ENCODE results near the gene SPINT4.
"Not testable (repeated sequence)": the region's sequence is repeated elsewhere in the genome, so short reads cannot be mapped to it uniquely, and the experiment has no call there.

Gene SPINT4

DNA sequence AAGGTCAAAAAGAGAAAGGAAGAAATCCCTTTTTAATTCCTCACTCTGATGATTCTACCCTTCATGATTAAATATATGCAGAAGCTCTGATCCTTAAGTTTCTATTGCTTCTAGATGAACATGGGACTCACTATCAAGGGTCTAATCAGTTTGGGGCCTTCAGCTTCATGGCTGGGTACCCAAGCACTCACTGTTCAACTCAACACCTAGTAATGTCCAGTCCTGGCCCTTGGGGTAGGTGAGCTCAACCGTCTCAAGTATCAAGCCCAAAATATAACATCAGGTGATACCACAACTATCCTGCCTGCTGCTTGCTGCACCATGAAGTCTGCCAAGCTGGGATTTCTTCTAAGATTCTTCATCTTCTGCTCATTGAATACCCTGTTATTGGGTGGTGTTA lies at the start of gene SPINT4:
Gene SPINT4 (plus strand): TSS at position 301 of the 400 bp plus-strand sequence. CDS start 21 bp downstream, at position 322.
- DNase-seq = no peak

DNA sequence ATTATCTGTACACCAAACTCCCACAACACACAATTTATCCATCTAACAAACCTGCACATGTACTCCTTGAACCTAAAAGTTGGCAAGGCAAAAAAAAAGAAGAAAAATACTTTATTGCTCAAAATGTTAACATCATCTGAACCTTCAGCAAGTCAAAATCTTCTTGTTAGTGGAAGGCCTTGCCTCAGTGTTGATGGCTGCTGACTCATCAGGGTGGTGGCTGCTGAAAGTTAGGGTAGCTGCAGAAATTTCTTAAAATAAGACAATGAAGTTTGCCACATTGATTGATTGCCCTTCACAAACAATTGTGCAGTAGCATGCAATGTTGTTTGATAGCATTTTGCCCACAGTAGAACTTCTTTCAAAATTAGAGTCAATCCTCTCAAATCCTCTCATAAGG lies 49.4 kb upstream of the SPINT4 start:
- DNase-seq = no peak

DNA sequence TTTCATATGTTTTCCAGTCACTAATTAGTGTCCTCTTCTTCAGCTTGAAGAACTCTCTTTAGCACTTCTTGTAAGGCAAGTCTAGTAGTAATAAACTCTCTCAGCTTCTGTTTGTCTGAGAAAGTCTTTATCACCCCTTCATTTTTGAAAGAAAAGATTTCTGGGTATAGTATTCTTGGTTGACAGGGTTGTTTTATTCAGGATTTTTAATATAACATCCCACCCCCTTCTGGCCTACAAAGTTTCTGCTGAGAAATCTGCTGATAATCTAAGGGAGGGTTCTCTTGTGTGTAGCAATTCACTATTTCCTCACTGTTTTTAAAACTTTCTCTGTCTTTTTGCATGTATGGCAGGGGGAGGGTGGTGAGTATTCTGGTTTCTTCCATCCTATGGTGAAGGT lies 42.5 kb upstream of the SPINT4 start:
- no peak for DNase-seq

DNA sequence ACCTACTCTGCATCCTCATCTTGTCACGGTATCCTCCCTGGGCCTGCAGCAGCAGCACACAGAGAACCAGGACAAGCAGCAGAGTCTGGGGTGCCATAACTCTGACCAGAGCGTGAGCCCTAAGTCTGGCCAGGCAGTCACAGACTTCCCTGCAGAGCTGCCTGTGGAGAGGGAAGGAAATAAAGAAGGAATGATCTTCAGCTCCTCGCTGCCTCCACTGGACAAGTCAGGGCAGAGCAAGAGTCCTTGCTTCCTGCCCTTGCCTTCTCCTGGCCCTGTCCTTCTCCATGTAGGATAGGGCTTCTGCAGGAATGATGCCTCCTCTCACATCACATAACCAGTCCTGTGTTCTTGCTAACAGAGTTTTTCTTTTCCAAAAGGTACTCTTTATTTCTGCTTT lies 36.3 kb upstream of the SPINT4 start:
- DNase-seq = peak; percentile 29

DNA sequence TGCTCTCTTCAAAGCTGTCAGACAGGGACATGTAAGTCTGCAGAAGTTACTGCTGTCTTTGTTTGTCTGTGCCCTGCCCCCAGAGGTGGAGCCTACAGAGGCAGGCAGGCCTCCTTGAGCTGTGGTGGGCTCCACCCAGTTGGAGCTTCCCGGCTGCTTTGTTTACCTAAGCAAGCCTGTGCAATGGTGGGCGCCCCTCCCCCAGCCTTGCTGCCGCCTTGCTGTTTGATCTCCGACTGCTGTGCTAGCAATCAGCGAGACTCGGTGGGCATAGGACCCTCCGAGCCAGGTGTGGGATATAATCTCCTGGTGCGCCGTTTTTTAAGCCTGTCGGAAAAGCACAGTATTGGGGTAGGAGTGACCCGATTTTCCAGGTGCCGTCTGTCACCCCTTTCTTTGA lies 28.8 kb upstream of the SPINT4 start:
- DNase-seq = not testable (repeated sequence)

DNA sequence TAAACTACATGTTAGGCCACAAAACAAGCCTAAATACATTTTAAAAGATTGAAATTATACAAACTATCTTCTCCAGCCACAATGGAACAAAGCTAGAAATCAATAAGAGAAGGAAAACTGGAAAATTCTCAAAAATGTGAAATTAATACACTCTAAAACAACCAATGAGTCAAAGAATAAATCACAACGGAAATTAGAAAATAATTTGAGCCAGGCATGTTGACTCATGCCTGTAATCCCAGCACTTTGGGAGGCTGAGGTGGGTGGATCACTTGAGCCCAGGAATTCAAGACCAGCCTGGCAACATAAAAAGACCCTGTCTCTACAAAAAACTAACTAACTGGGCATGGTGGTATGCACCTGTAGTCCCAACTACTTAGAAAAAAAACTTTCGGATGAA lies 26.7 kb upstream of the SPINT4 start:
- DNase-seq = no peak

DNA sequence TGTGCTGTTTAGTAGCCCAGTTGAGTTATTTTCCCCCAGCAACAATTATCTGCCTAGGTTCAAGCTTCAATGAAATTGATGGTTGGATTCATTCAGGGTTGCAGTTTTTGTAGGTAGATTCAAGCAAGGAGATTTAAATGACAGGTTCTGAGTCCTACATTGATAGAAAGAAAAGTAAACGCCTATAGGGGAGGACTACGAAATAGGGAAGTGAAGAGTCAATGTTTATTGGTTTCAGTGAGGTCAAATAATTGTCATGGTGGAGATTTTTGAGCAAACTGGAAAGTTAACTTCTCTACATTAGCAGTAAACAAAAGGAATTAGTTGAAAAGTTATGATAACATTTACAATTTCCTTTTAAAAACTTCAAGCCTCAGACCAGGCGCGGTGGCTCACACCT lies 21.0 kb upstream of the SPINT4 start:
- DNase-seq = no peak

DNA sequence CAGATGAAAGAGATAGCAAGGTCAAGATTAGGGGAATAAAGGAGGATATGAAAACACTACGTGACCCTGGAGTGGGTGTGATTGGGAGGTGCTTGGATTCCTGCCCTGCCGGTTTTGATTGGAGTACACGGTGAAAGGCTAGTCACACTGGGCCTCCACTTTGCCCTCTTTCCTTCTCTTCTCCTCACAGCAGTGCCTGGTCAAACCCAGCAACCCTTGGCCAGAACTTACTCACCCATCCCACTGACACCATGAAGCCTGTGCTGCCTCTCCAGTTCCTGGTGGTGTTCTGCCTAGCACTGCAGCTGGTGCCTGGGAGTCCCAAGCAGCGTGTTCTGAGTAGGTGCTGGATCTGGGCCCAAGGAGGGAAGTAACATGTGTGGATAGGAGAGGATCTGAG lies 20.3 kb upstream of the SPINT4 start, which contains the start of gene WFDC13:
Gene WFDC13 (plus strand): TSS at position 166 of the 400 bp plus-strand sequence. CDS start 86 bp downstream, at position 252.
- no peak for DNase-seq

DNA sequence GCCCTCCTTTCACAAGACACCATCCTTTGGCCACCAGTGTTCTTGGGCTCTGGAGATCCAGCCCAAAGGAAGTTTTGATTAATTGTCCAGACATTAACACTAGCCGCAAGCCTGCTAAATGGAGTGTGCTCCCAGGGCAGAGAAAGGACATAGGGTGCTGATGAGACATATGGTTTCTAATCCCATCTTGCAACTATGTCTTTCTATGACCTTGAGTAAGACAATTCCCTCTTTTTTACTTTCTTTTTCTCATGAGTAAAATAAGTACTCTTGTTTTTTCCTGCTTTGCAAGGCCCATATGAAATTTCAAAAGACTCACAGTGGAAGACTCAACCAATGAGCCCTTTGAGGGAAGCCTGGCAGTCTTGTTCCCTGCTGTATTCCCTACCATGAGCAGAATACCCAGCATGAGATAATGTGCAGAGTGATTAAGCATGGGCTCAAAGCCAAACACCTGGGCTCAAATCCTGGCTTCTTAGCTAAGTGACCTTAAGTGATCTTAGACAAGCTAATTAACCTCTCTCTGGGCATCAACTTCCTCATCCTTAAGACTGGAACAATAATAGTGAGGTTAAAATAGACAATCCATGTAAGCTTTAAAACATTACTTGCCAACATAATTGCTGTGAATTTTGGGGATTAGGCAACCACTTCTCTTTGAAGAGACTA lies 17.0 kb upstream of the SPINT4 start, which contains the start of gene WFDC10B:
Gene WFDC10B (minus strand): TSS at position 51 of the 669 bp plus-strand sequence. CDS start 19,027 bp downstream, outside the sequence.
- peak; percentile 98 for DNase-seq

DNA sequence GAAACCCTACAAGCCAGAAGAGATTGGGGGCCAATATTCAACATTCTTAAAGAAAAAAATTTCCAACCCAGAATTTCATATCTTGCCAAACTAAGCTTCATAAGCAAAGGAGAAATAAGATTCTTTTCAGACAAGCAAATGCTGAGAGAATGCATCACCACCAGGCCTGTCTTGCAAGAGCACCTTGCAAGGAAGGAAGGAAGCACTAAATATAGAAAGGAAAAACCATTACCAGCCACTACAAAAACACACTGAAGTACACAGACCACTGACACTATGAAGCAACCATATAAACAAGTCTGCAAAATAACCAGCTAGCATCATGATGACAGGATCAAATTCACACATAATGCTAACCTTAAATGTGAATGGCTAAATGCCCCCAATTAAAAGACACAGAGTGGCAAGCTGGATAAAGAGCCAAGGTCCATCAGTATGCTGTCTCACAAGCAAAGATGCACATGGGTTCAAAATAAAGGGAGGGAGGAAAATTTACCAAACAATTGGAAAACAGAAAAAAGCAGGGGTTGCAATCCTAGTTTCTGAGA lies 5.9 kb upstream of the SPINT4 start:
- DNase-seq = not testable (repeated sequence)

DNA sequence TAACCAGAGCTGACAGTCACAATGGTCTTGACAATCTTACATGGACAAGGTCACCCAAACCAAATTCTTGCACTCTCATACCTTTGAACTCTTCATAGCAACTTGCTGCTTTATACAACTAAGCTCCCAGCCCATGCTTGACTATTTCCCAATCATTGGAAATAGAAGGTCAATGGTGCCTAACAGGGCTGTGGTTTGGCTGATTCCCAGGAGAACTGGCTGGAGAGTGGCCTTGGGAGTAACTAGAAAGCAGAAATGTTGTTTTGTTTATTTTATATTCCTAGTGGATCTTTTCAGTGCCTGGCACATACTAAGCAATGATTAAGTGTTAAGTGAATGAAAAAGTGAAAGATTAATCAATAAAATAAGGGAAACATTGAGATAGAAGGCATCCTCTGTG lies 3.0 kb downstream of the SPINT4 start:
- no peak for DNase-seq

DNA sequence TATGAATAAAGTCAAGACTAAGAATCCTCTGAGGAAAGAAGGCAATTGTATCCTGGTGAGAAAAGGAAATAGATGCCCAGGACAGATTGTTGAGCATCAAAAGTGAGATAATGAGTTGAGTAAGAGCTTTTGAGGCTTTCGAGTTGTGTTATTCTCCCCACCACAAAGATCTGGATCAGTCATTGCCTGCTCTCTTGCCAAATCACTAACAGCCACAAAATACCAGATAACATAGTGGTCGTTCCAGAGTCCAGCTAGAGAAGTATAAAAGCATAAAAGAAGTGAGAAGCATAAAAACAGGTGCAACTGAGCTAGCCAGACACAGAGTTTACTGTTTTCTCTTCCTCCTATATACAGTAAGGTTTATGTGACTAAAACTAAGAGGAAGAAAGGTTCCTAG lies 4.9 kb downstream of the SPINT4 start:
- no peak for DNase-seq

DNA sequence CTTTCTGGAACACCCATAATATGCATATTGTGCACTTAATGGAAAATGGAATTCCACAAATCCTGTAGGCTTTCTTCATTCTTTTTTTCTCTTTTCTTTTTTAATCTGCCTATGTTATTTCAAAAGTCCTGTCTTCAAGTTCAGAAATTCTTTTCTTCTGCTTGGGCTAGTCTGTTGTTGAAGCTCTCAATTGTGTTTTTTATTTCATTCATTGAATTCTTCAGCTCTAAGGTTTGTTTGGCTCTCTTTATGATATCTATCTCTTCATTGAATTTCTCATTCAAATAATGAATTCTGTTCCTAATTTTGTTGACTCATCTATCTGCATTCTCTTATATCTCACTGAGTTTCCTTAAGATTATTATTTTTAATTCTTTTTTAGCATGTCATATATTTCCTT lies 10.1 kb downstream of the SPINT4 start:
- DNase-seq = no peak

DNA sequence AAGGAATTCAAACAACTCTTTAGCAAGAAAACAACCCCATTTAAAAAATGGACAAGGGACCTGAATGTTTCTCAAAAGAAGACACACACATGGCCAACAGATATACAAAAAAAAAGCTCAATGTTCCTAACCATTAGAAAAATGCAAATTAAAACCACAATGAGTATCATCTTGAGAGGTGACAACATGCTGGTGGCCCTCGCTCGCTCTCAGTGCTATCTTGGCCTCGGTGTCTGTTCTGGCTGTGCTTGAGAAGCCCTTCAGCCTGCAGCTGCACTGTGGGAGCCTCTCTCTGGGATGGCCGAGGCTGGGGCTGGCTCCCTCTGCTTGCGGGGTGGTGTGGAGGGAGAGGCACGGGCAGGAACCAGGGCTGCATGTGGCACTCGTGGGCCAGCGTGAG lies 13.4 kb downstream of the SPINT4 start:
- DNase-seq = no peak

DNA sequence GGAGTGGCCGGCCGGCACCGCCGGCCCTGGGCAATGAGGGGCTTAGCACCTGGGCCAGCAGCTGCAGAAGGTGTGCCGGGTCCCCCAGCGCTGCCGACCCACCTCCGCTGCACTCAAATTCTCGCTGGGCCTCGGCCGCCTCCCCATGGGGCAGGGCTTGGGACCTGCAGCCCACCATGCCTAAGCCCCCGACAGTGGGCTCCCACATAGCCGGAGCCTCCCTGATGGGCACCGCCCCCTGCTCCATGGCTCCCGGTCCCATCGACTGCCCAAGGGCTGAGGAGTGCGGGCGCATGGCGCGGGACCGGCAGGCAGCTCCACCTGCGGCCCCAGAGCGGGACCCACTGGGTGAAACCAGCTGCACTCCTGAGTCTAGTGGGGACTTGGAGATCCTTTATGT lies 13.8 kb downstream of the SPINT4 start:
- DNase-seq = no peak

DNA sequence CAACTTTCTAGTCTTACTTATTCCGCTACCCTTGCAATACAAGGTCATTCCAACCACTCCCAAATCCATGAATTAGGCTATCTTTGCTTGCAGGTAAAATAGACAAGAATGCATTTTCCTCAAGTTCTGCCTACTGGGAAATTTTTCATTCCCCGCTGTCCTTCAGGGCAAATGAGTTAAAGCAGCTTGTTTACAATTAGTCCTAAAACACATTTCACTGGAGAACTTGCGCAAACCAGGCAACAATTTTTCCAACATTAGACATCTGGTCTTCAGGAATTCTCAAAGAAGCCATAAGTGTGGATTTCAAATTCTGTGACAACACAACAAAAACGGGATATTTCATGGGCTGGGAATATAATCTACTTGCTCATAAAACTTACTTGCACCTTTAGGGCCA lies 20.4 kb downstream of the SPINT4 start:
- DNase-seq = no peak

DNA sequence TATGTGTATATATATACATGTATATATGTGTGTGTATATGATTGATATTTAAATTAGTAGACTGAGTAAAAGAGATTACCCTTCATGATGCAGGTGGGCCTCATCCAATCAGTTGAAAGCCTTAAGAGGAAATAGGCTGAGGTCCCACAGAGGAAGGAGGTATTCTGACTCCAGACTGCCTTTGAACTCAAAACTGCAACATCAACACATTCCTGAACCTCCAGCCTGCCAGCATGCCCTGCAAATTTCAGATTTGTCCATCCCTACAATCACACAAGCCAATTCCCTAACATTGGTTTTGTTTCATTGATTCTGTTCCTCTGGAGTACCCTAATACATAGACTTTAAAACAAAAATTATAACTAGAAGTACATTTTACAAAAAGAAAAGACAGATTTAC lies 22.9 kb downstream of the SPINT4 start:
- no peak for DNase-seq

DNA sequence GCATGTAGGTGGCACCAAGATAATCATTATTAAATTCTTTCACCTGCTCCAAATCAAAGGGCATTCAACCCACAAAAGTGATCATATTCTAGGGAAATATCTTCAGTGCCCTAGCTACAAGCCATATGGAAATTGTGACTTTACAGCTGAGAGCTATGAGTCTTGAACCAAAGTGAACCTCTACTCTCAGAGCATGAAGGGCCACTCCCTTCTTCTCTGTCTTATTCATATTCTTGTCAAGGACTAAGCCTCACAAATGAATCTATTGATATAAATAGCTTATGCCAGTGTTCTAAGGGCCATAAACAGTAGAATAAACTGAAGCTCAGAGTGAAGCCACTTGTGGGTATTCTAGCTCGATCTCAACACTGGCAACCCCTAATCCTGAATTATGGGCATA lies 29.6 kb downstream of the SPINT4 start:
- no peak for DNase-seq

DNA sequence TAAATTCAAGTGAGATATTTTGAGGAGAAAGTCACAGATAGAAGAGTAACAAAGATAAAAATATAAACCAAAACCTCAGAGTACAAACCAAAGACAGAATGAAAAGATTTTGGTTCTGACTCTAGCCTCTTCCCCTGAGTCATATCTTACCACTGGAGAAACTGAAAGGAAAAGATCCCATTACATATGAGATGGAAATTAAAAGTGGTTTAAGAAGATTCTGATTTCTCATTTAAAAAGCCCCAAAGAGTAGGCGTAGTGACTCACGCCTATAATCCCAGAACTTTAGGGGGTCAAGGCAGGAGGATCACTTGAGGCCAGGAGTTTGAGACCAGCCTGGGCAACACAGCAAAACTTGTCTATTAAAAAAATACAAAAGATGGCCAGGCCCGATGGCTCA lies 30.6 kb downstream of the SPINT4 start:
- no peak for DNase-seq

DNA sequence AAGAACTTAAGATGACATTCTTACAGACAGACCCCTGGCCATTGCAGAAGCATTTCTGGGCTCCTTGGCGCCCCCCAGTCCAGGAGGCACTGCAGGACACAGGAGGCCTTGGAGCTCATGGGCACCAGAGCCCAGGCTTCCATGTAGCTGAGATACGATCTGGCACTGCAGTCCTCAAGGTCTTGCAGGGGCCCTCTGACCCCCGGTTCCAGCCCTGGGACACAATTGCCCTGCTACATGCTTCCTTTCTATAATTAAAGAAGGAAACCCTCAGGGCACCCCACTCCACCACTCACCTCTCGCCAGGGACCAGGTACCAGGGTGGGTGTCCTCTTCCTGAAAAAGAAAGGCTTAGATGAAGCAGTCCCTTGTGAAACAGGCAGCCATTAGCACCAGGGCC lies 35.9 kb downstream of the SPINT4 start:
- DNase-seq = no peak

DNA sequence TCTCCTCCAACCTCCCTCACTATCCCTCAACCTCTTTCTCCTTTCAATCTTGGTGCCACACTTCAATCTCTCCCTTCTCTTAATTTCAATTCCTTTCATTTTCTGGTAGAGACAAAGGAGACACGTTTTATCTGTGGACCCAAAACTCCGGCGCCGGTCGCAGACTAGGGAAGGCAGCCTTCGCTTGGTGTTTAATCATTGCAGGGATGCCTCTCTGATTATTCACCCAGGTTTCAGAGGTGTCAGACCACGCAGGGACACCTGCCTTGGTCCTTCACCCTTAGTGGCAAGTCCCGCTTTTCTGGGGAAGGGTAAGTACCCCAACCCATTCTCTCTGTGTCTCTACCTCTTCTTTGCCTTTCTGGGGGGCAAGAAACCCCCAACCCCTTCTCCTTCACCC lies 37.8 kb downstream of the SPINT4 start:
- DNase-seq = not testable (repeated sequence)

DNA sequence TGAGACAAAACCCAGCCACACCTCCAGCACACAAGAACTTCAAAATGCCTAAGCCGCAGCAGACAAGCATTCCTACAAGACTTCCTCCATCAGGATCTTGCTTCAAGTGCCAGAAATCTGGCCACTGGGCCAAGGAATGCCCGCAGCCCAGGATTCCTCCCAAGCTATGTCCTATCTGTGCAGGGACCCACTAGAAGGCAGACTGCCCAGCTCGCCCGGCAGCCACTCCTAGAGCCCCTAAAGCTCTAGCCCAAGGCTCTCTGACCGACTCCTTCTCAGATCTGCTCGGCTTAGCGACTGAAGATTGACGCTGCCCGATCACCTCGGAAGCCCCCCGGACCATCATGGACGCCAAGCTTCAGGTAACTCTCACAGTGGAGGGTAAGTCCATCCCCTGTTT lies 39.8 kb downstream of the SPINT4 start:
- DNase-seq = not testable (repeated sequence)

DNA sequence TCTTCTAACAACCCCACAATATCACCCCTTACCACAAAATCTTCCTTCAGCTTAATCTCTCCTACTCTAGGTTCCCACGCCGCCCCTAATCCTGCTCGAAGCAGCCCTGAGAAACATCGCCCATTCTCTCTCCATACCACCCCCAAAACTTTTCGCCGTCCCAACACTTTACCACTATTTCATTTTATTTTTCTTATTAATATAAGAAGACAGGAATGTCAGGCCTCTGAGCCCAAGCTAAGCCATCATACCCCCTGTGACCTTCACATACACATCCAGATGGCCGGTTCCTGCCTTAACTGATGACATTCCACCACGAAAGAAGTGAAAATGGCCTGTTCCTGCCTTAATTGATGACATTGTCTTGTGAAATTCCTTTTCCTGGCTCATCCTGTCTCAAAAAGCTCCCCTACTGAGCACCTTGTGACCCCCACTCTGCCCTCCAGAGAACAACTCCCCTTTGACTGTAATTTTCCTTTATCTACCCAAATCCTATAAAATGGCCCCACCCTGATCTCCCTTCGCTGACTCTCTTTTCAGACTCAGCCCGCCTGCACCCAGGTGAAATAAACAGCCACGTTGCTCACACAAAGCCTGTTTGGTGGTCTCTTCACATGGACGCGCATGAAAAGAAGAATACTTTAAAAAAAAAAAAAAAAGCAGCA lies 42.6 kb downstream of the SPINT4 start:
- DNase-seq = not testable (repeated sequence)

DNA sequence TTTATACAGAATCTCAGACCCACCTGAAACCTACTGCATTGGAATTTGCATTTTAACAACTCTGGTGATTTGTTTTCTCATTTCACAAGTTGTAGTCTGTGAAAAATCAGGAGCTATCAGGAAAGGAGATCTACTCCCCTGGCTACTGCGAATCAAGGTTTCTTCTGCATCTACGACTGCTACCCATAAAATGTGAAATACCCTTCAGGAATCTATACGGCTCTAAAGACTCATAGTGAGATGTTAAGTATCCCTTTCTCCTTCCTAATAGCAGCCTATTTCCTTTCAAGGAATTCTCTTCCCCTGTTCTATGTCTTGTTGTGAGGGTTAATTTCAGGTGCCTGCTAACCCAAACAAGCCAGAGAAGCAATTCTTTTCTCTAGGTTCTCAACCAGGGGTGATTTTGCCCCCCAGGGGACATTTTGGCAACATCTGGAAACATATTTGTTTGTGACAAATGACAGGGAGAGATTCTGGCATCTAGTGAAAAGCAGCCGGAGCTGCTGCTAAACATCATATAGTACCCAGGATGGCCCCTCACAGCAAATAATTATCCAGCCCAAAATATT lies 43.2 kb downstream of the SPINT4 start:
- DNase-seq = no peak

Measured in NCI-H82 (cell line).